ENCODE measurements around the gene OTUD3.

DNA sequence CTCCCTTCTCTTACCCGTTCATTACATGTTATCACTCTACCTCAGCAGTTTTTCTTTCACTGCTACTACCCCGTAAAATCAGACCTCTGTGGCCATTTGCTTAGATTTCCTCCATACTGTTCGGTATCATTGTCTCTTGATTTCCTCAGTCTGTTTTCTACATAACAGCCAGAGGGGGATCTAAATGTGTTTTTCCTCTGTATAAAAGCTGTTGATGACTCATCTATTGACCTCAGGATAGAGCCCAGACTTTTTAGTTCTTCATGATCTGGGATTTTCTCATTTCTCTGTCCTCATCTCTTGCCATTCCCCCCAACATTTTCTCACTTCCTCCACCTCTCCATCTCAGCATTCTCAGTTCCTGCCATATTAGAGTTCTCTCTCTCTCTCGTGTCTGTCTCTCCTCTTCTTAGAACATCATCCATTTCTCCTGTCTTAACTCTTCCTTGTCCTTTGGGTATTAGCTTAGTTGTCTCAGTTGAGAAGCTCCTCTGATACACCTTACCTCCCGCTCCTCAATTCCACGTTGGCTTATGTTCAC is 10.5 kb downstream of the OTUD3 start:
- TF ChIP-seq ATF2 (CRISPR knock-in tag; IDR thresholded peaks at IDR 0.05) (no peak), REXO4 (CRISPR knock-in tag; IDR thresholded peaks at IDR 0.05; ENCODE audit: borderline replicate concordance) (no peak), HMG20B (CRISPR knock-in tag; conservative IDR thresholded peaks at IDR 0.05) (no peak), NR1H2 (CRISPR knock-in tag; IDR thresholded peaks at IDR 0.05; ENCODE audit: borderline replicate concordance, low read depth) (no peak), MXI1 (IDR thresholded peaks at IDR 0.05; ENCODE audit: borderline replicate concordance, low read depth, low read length) (no peak), ZNF326 (CRISPR knock-in tag; IDR thresholded peaks at IDR 0.05; ENCODE audit: borderline replicate concordance) (no peak), ZNF83 (CRISPR knock-in tag; IDR thresholded peaks at IDR 0.05; ENCODE audit: borderline replicate concordance) (no peak), JUN (CRISPR knock-in tag; IDR thresholded peaks at IDR 0.05) (no peak)
